K562 (cell line): ENCODE data around the gene TRMT2A. TPM values are rescaled to one million over a fixed set of nuclear protein-coding genes. Genes with fewer than 3 reads are reported as not detected.

ENCODE experiments used
- CBFB ChIP-seq: sonication (generic); formaldehyde crosslinking; IDR thresholded peaks from 2 replicates; pipeline ENCODE4 v1.4.0; 2020; ENCODE audit warnings: mild to moderate bottlenecking, missing genetic modification reagents
- LCOR ChIP-seq: sonication (generic); formaldehyde crosslinking; IDR thresholded peaks from 2 replicates; pipeline ENCODE4 v1.8.0; 2022; ENCODE audit warnings: mild to moderate bottlenecking, missing genetic modification reagents
- MGA ChIP-seq: fragments of 450-650 bp; IDR thresholded peaks from 2 replicates; pipeline ENCODE4 v1.6.1; 2016; ENCODE audit warnings: mild to moderate bottlenecking, moderate library complexity
- SLC30A9 ChIP-seq: fragments of 250-450 bp; sonication (Bioruptor Pico); IDR thresholded peaks from 2 replicates; pipeline ENCODE4 v1.8.0; 2022; ENCODE audit warnings: mild to moderate bottlenecking, moderate library complexity
- SMC3 ChIP-seq: conservative IDR thresholded peaks from 2 replicates; pipeline ENCODE4 v1.6.1; 2011; ENCODE audit warnings: low read depth, low read length, improper control_type of control experiment; ENCODE audit not compliant: insufficient read depth
- ZNF174 ChIP-seq: fragments of 250-450 bp; sonication (Bioruptor Pico); IDR thresholded peaks from 2 replicates; pipeline ENCODE4 v1.4.0; 2020; ENCODE audit warnings: mild to moderate bottlenecking
- ZNF778 ChIP-seq: fragments of 450-650 bp; formaldehyde crosslinking; IDR thresholded peaks from 2 replicates; pipeline ENCODE4 v1.4.0; 2020; ENCODE audit warnings: mild to moderate bottlenecking, moderate library complexity
- polyA plus RNA-seq, 8 experiments: library from polyadenylated mRNA; depleted of rRNA in 4 of 8; stranded (reverse) in 5 of 8; unstranded in 3 of 8; fragments of >200 nt; fragmentation: Nextera tagmentation in 2 of 8; fragmentation: Illumina TruSeq in 1 of 8; extraction: Ambion mirVana in 2 of 8; extraction: Trizol in 1 of 8; gene quantifications; 2 replicates each; pipeline versions ENCODE4 v1.2.1 to v1.2.3, GENCODE V29; 2011 to 2014; ENCODE audit warnings: inconsistent platforms in 1 of 8, missing spikeins in 1 of 8
- total RNA-seq, 7 experiments: library from RNA; depleted of rRNA in 6 of 7; stranded (reverse); fragments of >200 nt in 6 of 7; fragmentation: Illumina TruSeq in 2 of 7; extraction: Trizol in 2 of 7; gene quantifications; 2 replicates each; pipeline versions ENCODE4 v1.2.1 to v1.2.3, GENCODE V29; 2011 to 2021; ENCODE audit warnings: low replicate concordance in 1 of 7
- TF ChIP-seq, protein P1 (sequence below): sonication (generic); formaldehyde crosslinking; IDR thresholded peaks from 2 replicates; pipeline ENCODE4 v1.8.0; 2023; ENCODE audit warnings: missing genetic modification reagents, mild to moderate bottlenecking, borderline replicate concordance
- TF ChIP-seq, protein P2 (sequence below): sonication (generic); formaldehyde crosslinking; IDR thresholded peaks from 2 replicates; pipeline ENCODE4 v1.8.1; 2023; ENCODE audit warnings: mild to moderate bottlenecking, missing genetic modification reagents

TRMT2A gene
- total and polyA plus RNA-seq, 9 of the 15 experiments (the other 6 are each of a cell fraction or from before 2014, with no cell fraction given) = 1.6 to 265 (median 140) TPM

GRCh38 chr22:20154602-20155187, 37.7 kb upstream of the TRMT2A start (continued):
- no peak for TF ChIP-seq MGA
- TF ChIP-seq ZNF174 = no peak
- no peak for TF ChIP-seq SLC30A9 (CRISPR knock-in tag)
- TF ChIP-seq, protein P1, sequence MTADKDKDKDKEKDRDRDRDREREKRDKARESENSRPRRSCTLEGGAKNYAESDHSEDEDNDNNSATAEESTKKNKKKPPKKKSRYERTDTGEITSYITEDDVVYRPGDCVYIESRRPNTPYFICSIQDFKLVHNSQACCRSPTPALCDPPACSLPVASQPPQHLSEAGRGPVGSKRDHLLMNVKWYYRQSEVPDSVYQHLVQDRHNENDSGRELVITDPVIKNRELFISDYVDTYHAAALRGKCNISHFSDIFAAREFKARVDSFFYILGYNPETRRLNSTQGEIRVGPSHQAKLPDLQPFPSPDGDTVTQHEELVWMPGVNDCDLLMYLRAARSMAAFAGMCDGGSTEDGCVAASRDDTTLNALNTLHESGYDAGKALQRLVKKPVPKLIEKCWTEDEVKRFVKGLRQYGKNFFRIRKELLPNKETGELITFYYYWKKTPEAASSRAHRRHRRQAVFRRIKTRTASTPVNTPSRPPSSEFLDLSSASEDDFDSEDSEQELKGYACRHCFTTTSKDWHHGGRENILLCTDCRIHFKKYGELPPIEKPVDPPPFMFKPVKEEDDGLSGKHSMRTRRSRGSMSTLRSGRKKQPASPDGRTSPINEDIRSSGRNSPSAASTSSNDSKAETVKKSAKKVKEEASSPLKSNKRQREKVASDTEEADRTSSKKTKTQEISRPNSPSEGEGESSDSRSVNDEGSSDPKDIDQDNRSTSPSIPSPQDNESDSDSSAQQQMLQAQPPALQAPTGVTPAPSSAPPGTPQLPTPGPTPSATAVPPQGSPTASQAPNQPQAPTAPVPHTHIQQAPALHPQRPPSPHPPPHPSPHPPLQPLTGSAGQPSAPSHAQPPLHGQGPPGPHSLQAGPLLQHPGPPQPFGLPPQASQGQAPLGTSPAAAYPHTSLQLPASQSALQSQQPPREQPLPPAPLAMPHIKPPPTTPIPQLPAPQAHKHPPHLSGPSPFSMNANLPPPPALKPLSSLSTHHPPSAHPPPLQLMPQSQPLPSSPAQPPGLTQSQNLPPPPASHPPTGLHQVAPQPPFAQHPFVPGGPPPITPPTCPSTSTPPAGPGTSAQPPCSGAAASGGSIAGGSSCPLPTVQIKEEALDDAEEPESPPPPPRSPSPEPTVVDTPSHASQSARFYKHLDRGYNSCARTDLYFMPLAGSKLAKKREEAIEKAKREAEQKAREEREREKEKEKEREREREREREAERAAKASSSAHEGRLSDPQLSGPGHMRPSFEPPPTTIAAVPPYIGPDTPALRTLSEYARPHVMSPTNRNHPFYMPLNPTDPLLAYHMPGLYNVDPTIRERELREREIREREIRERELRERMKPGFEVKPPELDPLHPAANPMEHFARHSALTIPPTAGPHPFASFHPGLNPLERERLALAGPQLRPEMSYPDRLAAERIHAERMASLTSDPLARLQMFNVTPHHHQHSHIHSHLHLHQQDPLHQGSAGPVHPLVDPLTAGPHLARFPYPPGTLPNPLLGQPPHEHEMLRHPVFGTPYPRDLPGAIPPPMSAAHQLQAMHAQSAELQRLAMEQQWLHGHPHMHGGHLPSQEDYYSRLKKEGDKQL (CRISPR knock-in tag) = no peak
- TF ChIP-seq ZNF778 (CRISPR knock-in tag) = no peak
- 0 out of 2 replicates have a peak, but pooled peaks have one; percentile 5 for TF ChIP-seq SMC3
- TF ChIP-seq, protein P2, sequence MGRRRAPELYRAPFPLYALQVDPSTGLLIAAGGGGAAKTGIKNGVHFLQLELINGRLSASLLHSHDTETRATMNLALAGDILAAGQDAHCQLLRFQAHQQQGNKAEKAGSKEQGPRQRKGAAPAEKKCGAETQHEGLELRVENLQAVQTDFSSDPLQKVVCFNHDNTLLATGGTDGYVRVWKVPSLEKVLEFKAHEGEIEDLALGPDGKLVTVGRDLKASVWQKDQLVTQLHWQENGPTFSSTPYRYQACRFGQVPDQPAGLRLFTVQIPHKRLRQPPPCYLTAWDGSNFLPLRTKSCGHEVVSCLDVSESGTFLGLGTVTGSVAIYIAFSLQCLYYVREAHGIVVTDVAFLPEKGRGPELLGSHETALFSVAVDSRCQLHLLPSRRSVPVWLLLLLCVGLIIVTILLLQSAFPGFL = no peak
- peak; percentile 73; the same call in 1 of the 2 replicates for TF ChIP-seq CBFB (CRISPR knock-in tag)
- no peak for TF ChIP-seq LCOR
